ENCODE measurements around the gene APH1B.

APH1B gene

DNA sequence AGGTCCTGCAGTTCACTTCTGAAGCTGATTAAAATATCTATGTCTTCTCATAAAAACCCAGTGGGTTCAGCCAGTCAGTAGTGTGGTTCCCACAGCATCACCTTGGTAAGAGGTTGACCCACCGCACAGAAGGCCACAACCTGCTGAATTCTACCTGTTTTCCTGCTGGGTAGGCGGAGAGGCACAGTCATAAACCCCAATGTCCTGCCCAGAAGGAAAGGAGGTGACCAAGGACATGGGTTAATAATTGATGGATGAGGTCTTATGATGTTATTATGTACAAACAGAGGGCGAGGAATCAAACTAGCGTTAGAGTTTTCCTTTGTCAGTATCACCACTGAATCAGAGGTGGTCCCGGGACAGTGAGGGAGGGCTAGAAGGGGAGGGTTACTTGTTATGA is 76.5 kb downstream of the APH1B start:
- no peak for DNase-seq (ENCODE audit: low read depth)

DNA sequence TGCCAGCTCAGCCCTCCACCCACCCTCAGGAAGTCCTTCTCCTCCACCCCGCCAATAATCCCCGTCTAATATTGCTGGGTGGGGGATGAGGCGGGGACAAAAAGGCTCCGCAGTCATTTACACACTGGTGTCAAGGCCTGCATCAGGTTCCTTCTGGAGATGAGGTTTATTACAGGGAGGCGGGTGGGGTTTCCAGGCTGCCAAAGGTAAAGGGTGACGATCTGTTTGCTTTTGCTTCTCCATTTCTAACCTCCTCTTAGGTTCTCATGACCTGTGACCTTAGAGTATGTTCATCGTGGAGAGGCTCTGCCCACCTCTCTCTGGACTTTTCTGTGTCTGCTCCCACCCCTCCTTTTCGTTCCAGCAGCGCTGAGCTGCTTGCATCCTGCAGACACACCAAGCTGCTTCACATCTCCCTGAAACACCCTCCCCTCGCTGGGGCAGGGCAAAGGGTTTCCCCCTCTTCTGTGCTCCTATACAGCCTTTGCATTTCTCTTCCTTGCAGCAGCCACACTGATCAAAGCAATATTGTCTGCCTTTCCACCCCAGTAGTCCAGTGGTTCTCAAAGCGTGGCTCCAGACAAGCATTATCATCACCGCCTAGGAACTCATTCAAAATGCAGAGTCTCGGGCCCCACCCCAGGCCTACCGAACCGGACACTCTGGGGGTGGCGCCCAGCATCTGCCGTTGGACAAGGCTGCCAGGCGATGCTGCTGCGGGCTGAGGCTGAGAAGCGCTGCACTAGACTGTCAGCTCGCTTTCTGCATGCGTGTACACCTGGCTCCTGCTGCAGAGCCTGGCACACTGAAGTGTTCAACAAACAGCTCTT is 77.6 kb downstream of the APH1B start:
- DNase-seq (ENCODE audit: low read depth): no peak

DNA sequence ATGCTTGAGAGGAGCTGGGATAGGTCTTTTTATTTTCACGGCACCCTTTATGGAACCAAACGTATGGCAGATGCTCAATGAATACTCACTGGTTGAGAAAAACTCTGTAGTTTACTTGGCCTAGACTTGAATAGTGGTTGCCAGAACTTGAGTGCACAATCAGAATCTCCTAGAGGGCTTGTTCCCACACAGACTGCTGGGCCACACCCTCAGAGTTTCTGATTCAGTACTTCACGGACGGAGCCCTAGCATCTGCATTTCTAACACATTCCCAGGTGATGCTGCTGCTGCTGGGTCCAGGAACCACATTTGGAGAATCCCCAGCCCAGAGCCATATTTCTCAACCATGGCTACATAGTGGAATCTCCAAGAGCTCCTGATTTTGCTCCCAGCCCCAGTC is 79.7 kb downstream of the APH1B start:
- no peak for DNase-seq (ENCODE audit: low read depth)

DNA sequence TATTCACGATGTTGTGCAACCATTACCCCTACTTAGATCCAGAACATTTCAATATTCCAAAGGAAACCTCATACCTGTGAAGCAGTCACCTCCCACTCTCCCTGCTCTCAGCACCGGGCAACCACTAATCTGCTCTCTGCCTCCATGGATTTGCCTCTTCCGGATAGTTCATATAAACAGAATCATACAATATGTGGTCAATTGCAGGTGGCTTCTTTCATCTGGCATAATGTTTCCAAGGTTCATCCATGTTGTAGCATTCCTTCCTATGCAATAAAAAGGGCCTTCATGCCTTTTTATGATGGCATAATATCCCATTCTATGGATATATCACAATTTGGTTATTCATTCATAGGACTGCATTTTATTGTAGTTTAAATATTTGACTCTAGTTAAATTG is 80.3 kb downstream of the APH1B start:
- no peak for DNase-seq (ENCODE audit: low read depth)

DNA sequence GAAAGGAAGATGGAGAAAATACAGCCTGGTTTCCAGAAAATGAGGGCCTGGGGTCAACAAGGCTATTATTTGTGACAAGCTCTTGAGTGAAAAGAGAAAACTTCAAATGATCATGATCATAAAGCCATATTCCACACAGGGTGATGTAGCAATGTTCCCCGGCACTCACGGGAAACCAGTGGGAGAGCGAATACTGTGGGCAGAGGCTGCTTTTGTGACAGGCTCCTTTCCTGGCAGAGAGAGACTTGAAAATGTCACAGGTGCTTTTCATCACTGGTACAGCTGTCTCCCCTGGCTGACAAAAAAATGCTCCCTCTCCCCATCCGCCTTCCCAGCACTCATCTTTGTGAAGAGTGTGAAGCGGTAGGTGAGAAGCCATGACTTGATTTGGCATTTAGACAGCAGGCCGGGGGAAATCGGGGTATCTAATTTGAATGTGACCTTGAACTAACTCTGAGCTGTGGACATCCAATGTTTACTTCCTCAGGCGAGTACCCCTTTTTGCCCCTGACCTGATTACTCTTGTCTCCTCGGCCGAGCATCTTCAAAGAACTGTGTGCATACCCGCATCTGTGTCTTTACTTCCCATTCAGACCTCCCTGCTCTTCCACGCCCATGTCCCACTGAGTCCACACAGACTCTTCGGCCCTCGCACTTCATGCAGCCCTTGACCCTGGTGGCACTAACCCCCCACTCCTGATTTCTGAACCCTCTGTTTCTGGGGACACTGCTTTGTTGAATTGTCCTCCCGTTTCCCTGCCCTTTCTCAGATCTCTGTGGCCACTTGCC is 81.0 kb downstream of the APH1B start:
- DNase-seq (ENCODE audit: low read depth): no peak
